Activated gamma-delta T cell treated with Interleukin-2 at 50 U/mL for 16 hours (primary cell): ENCODE measurements around the gene MYH7.

Experiments
- DNase-seq: peaks from one replicate; pipeline ENCODE4 v3.0.0-alpha.2; 2020

The MYH7 gene

GRCh38 chr14:23365732-23366425 lies 69.6 kb downstream of the MYH7 start:
- DNase-seq = no peak

GRCh38 chr14:23365036-23365731 lies 70.3 kb downstream of the MYH7 start, which contains the start of gene EFS:
TSS of gene EFS (minus strand) at chr14:23365172. CDS start at chr14:23365025, 147 bp downstream.
- DNase-seq = no peak

- DNase-seq = no peak
Measured at GRCh38 chr14:23364164-23365035, 71.1 kb downstream of the MYH7 start.
